ENCODE measurements around the gene HOXB3.

GRCh38 chr17:48597528-48597777, 7.4 kb upstream of the HOXB3 start:
- TF ChIP-seq, protein P1, sequence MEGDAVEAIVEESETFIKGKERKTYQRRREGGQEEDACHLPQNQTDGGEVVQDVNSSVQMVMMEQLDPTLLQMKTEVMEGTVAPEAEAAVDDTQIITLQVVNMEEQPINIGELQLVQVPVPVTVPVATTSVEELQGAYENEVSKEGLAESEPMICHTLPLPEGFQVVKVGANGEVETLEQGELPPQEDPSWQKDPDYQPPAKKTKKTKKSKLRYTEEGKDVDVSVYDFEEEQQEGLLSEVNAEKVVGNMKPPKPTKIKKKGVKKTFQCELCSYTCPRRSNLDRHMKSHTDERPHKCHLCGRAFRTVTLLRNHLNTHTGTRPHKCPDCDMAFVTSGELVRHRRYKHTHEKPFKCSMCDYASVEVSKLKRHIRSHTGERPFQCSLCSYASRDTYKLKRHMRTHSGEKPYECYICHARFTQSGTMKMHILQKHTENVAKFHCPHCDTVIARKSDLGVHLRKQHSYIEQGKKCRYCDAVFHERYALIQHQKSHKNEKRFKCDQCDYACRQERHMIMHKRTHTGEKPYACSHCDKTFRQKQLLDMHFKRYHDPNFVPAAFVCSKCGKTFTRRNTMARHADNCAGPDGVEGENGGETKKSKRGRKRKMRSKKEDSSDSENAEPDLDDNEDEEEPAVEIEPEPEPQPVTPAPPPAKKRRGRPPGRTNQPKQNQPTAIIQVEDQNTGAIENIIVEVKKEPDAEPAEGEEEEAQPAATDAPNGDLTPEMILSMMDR (IDR thresholded peaks at IDR 0.05): no peak
- TF ChIP-seq POLR2A (IDR thresholded peaks at IDR 0.05): no peak
